ENCODE measurements around the gene LRMDA.

LRMDA gene

GRCh38 chr10:75404815-75405597 lies 26.4 kb upstream of the LRMDA start:
- Histone ChIP-seq H3K9me3 (ENCODE audit: control insufficient read depth, insufficient read depth, low read depth, low read length) (no peaks in the 10 kb centered on the region), H3K27ac (ENCODE audit: extremely low read depth, low read depth, low read length) (peak overlapping the region; percentile 100), H3K4me3 (ENCODE audit: low read depth, low read length) (no peak overlapping the region), H3K4me1 (ENCODE audit: control insufficient read depth, insufficient read depth, low read length) (no peaks in the 10 kb centered on the region), H3K36me3 (ENCODE audit: control insufficient read depth in 2 of 2, insufficient read depth in 1 of 2, low read length in 2 of 2) (peaks cover 0 to 25% of the 10 kb centered on the region in 2 experiments; a peak in 1 of 3 replicates)
- ChIA-PET POLR2A (no interaction called here), CTCF (no interaction called here)
- TF ChIP-seq FEZF1 (tag by site-specific recombination; IDR thresholded peaks at IDR 0.05), result peak; percentile 79
- no peak for TF ChIP-seq OVOL3 (tag by site-specific recombination; IDR thresholded peaks at IDR 0.05)
- no peak for TF ChIP-seq ZNF548 (tag by site-specific recombination; IDR thresholded peaks at IDR 0.05)
- TF ChIP-seq ZNF664 (tag by site-specific recombination; IDR thresholded peaks at IDR 0.05), result no peak
- peak; percentile 57; the same call in 1 of the 2 replicates for TF ChIP-seq KLF7 (tag by site-specific recombination; IDR thresholded peaks at IDR 0.05; ENCODE audit: borderline replicate concordance)
- no peak for TF ChIP-seq ZNF362 (tag by site-specific recombination; IDR thresholded peaks at IDR 0.05)
- peak; percentile 100 for TF ChIP-seq TCF7L2 (IDR thresholded peaks at IDR 0.05; ENCODE audit: borderline replicate concordance, low read depth, low read length)
- TF ChIP-seq ZNF776 (tag by site-specific recombination; IDR thresholded peaks at IDR 0.05; ENCODE audit: borderline replicate concordance), result no peak
- TF ChIP-seq ZSCAN16 (tag by site-specific recombination; IDR thresholded peaks at IDR 0.05), result no peak
- no peak for TF ChIP-seq ZNF621 (tag by site-specific recombination; IDR thresholded peaks at IDR 0.05)
- no peak for TF ChIP-seq ZNF571 (tag by site-specific recombination; IDR thresholded peaks at IDR 0.05)
- no peak for TF ChIP-seq ZNF274 (IDR thresholded peaks at IDR 0.05; ENCODE audit: low read length)
- no peak for TF ChIP-seq ZNF274 (tag by site-specific recombination; IDR thresholded peaks at IDR 0.05; ENCODE audit: borderline replicate concordance)
- TF ChIP-seq, protein P1, sequence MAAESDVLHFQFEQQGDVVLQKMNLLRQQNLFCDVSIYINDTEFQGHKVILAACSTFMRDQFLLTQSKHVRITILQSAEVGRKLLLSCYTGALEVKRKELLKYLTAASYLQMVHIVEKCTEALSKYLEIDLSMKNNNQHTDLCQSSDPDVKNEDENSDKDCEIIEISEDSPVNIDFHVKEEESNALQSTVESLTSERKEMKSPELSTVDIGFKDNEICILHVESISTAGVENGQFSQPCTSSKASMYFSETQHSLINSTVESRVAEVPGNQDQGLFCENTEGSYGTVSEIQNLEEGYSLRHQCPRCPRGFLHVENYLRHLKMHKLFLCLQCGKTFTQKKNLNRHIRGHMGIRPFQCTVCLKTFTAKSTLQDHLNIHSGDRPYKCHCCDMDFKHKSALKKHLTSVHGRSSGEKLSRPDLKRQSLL (tag by site-specific recombination; IDR thresholded peaks at IDR 0.05), result no peak
- no peak for TF ChIP-seq ZNF138 (tag by site-specific recombination; IDR thresholded peaks at IDR 0.05; ENCODE audit: borderline replicate concordance)
- TF ChIP-seq ZBTB49 (tag by site-specific recombination; IDR thresholded peaks at IDR 0.05; ENCODE audit: low read depth), result no peak
- no peak for TF ChIP-seq ZNF157 (tag by site-specific recombination; IDR thresholded peaks at IDR 0.05)
- no peak for TF ChIP-seq ZNF701 (tag by site-specific recombination; IDR thresholded peaks at IDR 0.05)
- TF ChIP-seq ZNF354C (tag by site-specific recombination; IDR thresholded peaks at IDR 0.05; ENCODE audit: borderline replicate concordance, low read depth), result no peak
- TF ChIP-seq KLF16 (tag by site-specific recombination; IDR thresholded peaks at IDR 0.05), result no peak
- TF ChIP-seq ZNF426 (tag by site-specific recombination; IDR thresholded peaks at IDR 0.05), result no peak
- no peak for TF ChIP-seq ZSCAN18 (tag by site-specific recombination; IDR thresholded peaks at IDR 0.05)
- TF ChIP-seq ZNF623 (tag by site-specific recombination; IDR thresholded peaks at IDR 0.05), result no peak
- TF ChIP-seq, protein P2, sequence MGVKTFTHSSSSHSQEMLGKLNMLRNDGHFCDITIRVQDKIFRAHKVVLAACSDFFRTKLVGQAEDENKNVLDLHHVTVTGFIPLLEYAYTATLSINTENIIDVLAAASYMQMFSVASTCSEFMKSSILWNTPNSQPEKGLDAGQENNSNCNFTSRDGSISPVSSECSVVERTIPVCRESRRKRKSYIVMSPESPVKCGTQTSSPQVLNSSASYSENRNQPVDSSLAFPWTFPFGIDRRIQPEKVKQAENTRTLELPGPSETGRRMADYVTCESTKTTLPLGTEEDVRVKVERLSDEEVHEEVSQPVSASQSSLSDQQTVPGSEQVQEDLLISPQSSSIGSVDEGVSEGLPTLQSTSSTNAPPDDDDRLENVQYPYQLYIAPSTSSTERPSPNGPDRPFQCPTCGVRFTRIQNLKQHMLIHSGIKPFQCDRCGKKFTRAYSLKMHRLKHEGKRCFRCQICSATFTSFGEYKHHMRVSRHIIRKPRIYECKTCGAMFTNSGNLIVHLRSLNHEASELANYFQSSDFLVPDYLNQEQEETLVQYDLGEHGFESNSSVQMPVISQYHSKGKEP (tag by site-specific recombination; IDR thresholded peaks at IDR 0.05), result no peak
- no peak for TF ChIP-seq ZNF292 (tag by site-specific recombination; IDR thresholded peaks at IDR 0.05; ENCODE audit: borderline replicate concordance, low read depth)
- no peak for TF ChIP-seq ZNF132 (tag by site-specific recombination; IDR thresholded peaks at IDR 0.05; ENCODE audit: borderline replicate concordance)
- TF ChIP-seq HOXD13 (CRISPR knock-in tag; IDR thresholded peaks at IDR 0.05; ENCODE audit: borderline replicate concordance), result no peak
- TF ChIP-seq ZNF529 (tag by site-specific recombination; IDR thresholded peaks at IDR 0.05; ENCODE audit: insufficient replicate concordance), result no peak
- no peak for TF ChIP-seq ZNF624 (tag by site-specific recombination; IDR thresholded peaks at IDR 0.05)
- no peak for TF ChIP-seq ZNF549 (tag by site-specific recombination; IDR thresholded peaks at IDR 0.05)
- TF ChIP-seq SCRT2 (tag by site-specific recombination; IDR thresholded peaks at IDR 0.05), result no peak
- no peak for TF ChIP-seq ZFP3 (tag by site-specific recombination; IDR thresholded peaks at IDR 0.05; ENCODE audit: low read depth)
